ENCODE data around the gene LAG3. TPM values are rescaled to one million over a fixed set of nuclear protein-coding genes. Genes with fewer than 3 reads are reported as not detected.

The LAG3 gene
- total and polyA plus RNA-seq, 10 of the 15 experiments (the other 5 are each of a cell fraction or from before 2014, with no cell fraction given) = 0.52 to 4.2 (median 1.0) TPM; not detected in 1

GRCh38 chr12:6778574-6779550, 6.5 kb downstream of the LAG3 start:
- in situ Hi-C loops (cut with MboI) (no loop called here), intact Hi-C loops (cut with micrococcal nuclease; ENCODE audit: unreplicated experiment) (loop anchor here (1.0 to 5.0 kb wide), 5 partner anchors 26 to 227 kb away; partner anchors contain the start of genes MLF2 and ZNF384)
- DNase-seq (ENCODE audit: low read depth, low spot score) (peak; percentile 72), ATAC-seq (peak; percentile 96), FAIRE-seq (peak; percentile 94)
- POLR2A ChIA-PET = interaction anchor here (0.7 to 2.5 kb wide), 10 partner anchors 12 to 214 kb away, joined by 3 to 9 read pairs (median 4); partner anchors contain the start of genes MLF2, PTMS and USP5
- Histone ChIP-seq H3K27me3 (replicated peaks in 1 of 2; ENCODE audit: control insufficient read depth in 2 of 2, insufficient read depth in 2 of 2, low read length in 1 of 2) (no peaks in the 10 kb centered on the region), H3K79me2 (ENCODE audit: control insufficient read depth, insufficient read depth, low read length) (no peaks in the 10 kb centered on the region; the same call in 1 of the 2 replicates), H3K9me3 (replicated peaks; ENCODE audit: control insufficient read depth, insufficient read depth, low read length) (no peaks in the 10 kb centered on the region), H4K20me1 (ENCODE audit: control insufficient read depth, insufficient read depth) (no peaks in the 10 kb centered on the region), H3K27ac (ENCODE audit: control insufficient read depth, insufficient read depth) (no peak overlapping the region), H3K36me3 (ENCODE audit: control insufficient read depth in 2 of 2, insufficient read depth in 2 of 2, low read length in 1 of 2) (no peaks in the 10 kb centered on the region), H3K4me2 (ENCODE audit: control insufficient read depth, insufficient read depth) (peak overlapping the region; percentile 79), H3K9ac (ENCODE audit: control insufficient read depth, insufficient read depth, low read length) (peak overlapping the region; percentile 19), H2AFZ (ENCODE audit: control insufficient read depth, low read depth, low read length) (peak overlapping the region; percentile 70), H3K4me1 (ENCODE audit: control insufficient read depth, insufficient read depth, low read length) (peaks cover 29% of the 10 kb centered on the region), H3K4me3 (peak overlapping the region; percentile 56)
- BruUV-seq (replicated peaks) = no TSS peak
- SMC1A ChIA-PET (ENCODE audit: uncharacterized antibody, unreplicated experiment) = interaction anchor here (0.7 to 6.6 kb wide), 17 partner anchors 10 to 163 kb away, joined by 3 to 84 read pairs (median 4); partner anchors contain the start of genes CD4, COPS7A, GNB3 and MLF2
- RAD21 ChIA-PET (ENCODE audit: unreplicated experiment) = interaction anchor here (0.6 to 5.7 kb wide), 10 partner anchors 13 to 213 kb away, joined by 3 to 68 read pairs (median 4); partner anchors contain the start of genes COPS7A, MLF2 and PTMS
- 4% methylated on average over 32 of the region's 35 CpGs for WGBS (ENCODE audit: insufficient coverage, insufficient replicate concordance, low lambda C conversion rate, missing lambda C conversion rate)
- CTCF ChIA-PET = interaction anchor here (0.6 to 12.7 kb wide), 16 partner anchors 12 to 334 kb away, joined by 3 to 221 read pairs (median 3); partner anchors contain the start of genes MLF2 and PTMS
- TF ChIP-seq NBN (IDR thresholded peaks at IDR 0.05) = peak; percentile 98
- no peak for TF ChIP-seq EP300 (IDR thresholded peaks at IDR 0.05; ENCODE audit: borderline replicate concordance in 1 of 2, control insufficient read depth in 1 of 2, low read depth in 2 of 2, low read length in 2 of 2)
- no peak for TF ChIP-seq ZNF217 (IDR thresholded peaks at IDR 0.05)
- TF ChIP-seq ETV6 (conservative IDR thresholded peaks at IDR 0.05 in 1 of 2, IDR thresholded peaks at IDR 0.05 in 1 of 2; ENCODE audit: borderline replicate concordance in 1 of 2, low read depth in 1 of 2) = no peak
- TF ChIP-seq JUND (IDR thresholded peaks at IDR 0.05; ENCODE audit: low read depth, low read length) = no peak
- TF ChIP-seq ATF3 (IDR thresholded peaks at IDR 0.05; ENCODE audit: borderline replicate concordance, extremely low read depth, low read depth, low read length) = no peak
- no peak for TF ChIP-seq ESRRA (IDR thresholded peaks at IDR 0.05; ENCODE audit: low read length)
- no peak for TF ChIP-seq FOXM1 (IDR thresholded peaks at IDR 0.05; ENCODE audit: low read depth, low read length)
- no peak for TF ChIP-seq RAD51 (IDR thresholded peaks at IDR 0.05)
- peak; percentile 78 for TF ChIP-seq MYC (IDR thresholded peaks at IDR 0.05; ENCODE audit: insufficient read depth, insufficient read length, insufficient replicate concordance, low read length, severe bottlenecking)
- no peak for TF ChIP-seq SMAD5 (IDR thresholded peaks at IDR 0.05; ENCODE audit: low read depth)
- TF ChIP-seq MTA2 (IDR thresholded peaks at IDR 0.05; ENCODE audit: low read depth) = peak; percentile 58; the same call in 1 of the 2 replicates
- TF ChIP-seq, protein P1, sequence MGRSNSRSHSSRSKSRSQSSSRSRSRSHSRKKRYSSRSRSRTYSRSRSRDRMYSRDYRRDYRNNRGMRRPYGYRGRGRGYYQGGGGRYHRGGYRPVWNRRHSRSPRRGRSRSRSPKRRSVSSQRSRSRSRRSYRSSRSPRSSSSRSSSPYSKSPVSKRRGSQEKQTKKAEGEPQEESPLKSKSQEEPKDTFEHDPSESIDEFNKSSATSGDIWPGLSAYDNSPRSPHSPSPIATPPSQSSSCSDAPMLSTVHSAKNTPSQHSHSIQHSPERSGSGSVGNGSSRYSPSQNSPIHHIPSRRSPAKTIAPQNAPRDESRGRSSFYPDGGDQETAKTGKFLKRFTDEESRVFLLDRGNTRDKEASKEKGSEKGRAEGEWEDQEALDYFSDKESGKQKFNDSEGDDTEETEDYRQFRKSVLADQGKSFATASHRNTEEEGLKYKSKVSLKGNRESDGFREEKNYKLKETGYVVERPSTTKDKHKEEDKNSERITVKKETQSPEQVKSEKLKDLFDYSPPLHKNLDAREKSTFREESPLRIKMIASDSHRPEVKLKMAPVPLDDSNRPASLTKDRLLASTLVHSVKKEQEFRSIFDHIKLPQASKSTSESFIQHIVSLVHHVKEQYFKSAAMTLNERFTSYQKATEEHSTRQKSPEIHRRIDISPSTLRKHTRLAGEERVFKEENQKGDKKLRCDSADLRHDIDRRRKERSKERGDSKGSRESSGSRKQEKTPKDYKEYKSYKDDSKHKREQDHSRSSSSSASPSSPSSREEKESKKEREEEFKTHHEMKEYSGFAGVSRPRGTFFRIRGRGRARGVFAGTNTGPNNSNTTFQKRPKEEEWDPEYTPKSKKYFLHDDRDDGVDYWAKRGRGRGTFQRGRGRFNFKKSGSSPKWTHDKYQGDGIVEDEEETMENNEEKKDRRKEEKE (IDR thresholded peaks at IDR 0.05) = no peak
- no peak for TF ChIP-seq EZH2 (IDR thresholded peaks at IDR 0.05; ENCODE audit: borderline replicate concordance, control insufficient read depth, low read depth, low read length)
- TF ChIP-seq YY1 (IDR thresholded peaks at IDR 0.05; ENCODE audit: low read depth, low read length) = peak; percentile 69
- no peak; the same call in 1 of the 2 replicates for TF ChIP-seq PAX5 (IDR thresholded peaks at IDR 0.05; ENCODE audit: borderline replicate concordance, low read depth, low read length)
- TF ChIP-seq SMARCA5 (IDR thresholded peaks at IDR 0.05) = peak; percentile 80; the same call in 1 of the 2 replicates
- TF ChIP-seq TCF3 (IDR thresholded peaks at IDR 0.05; ENCODE audit: borderline replicate concordance, insufficient read depth, low read depth, low read length) = no peak

All from GM12878 (cell line).